SK-N-SH treated with all-trans-retinoic acid at 6 μM for 48 hours (cell line): ENCODE data around the gene OLR1.
A peak's percentile ranks its signal among the peaks of the same experiment; 100 is the strongest.

Experiments
- ATAC-seq: fragments of 200-7000 bp; cut with Tn5 transposase; 3 replicates; pipeline ENCODE4 v1.9.1; 2020; ENCODE audit warnings: mild to moderate bottlenecking, moderate library complexity
- ARNTL ChIP-seq: fragments of 450-650 bp; formaldehyde crosslinking; IDR thresholded peaks from 2 replicates; pipeline ENCODE4 v1.5.0; 2020; ENCODE audit warnings: low read depth, mild to moderate bottlenecking, moderate library complexity, borderline replicate concordance
- BACH2 ChIP-seq: fragments of 250-450 bp; sonication (Bioruptor Pico); IDR thresholded peaks from 2 replicates; pipeline ENCODE4 v1.9.0; 2021; ENCODE audit warnings: mild to moderate bottlenecking, borderline replicate concordance
- CREB5 ChIP-seq: fragments of 250-450 bp; sonication (Bioruptor Pico); IDR thresholded peaks from 2 replicates; pipeline ENCODE4 v1.5.1; 2020; ENCODE audit warnings: low read depth, mild to moderate bottlenecking, moderate library complexity
- CSDC2 ChIP-seq: fragments of 250-450 bp; sonication (Bioruptor Pico); IDR thresholded peaks from 2 replicates; pipeline ENCODE4 v1.5.0; 2020; ENCODE audit warnings: mild to moderate bottlenecking, moderate library complexity
- ESRRG ChIP-seq: fragments of 250-450 bp; sonication (Bioruptor Pico); IDR thresholded peaks from 2 replicates; pipeline ENCODE4 v1.6.1; 2021; ENCODE audit warnings: mild to moderate bottlenecking
- GLIS3 ChIP-seq: fragments of 250-450 bp; sonication (Bioruptor Pico); IDR thresholded peaks from 2 replicates; pipeline ENCODE4 v1.5.0; 2020; ENCODE audit warnings: mild to moderate bottlenecking, moderate library complexity
- ISL1 ChIP-seq: fragments of 250-450 bp; sonication (Bioruptor Pico); IDR thresholded peaks from 2 replicates; pipeline ENCODE4 v2.1.2; 2022; ENCODE audit warnings: mild to moderate bottlenecking, moderate library complexity
- PPARA ChIP-seq: fragments of 250-450 bp; sonication (Bioruptor Pico); IDR thresholded peaks from 2 replicates; pipeline ENCODE4 v1.5.0; 2020; ENCODE audit warnings: mild to moderate bottlenecking, borderline replicate concordance
- SNAI2 ChIP-seq: fragments of 250-450 bp; sonication (Bioruptor Pico); IDR thresholded peaks from 2 replicates; pipeline ENCODE4 v1.5.0; 2020; ENCODE audit warnings: mild to moderate bottlenecking, moderate library complexity
- TCF4 ChIP-seq: fragments of 250-450 bp; sonication (Bioruptor Pico); IDR thresholded peaks from 2 replicates; pipeline ENCODE4 v1.8.0; 2021; ENCODE audit warnings: mild to moderate bottlenecking, moderate library complexity, borderline replicate concordance
- ZC3H10 ChIP-seq: fragments of 250-450 bp; sonication (Bioruptor Pico); IDR thresholded peaks from 2 replicates; pipeline ENCODE4 v1.5.1; 2021; ENCODE audit warnings: mild to moderate bottlenecking, moderate library complexity
- ZFP3 ChIP-seq: fragments of 250-450 bp; sonication (Bioruptor Pico); IDR thresholded peaks from 2 replicates; pipeline ENCODE4 v1.5.0; 2020; ENCODE audit warnings: mild to moderate bottlenecking, moderate library complexity
- ZFP30 ChIP-seq: fragments of 450-650 bp; formaldehyde crosslinking; IDR thresholded peaks from 2 replicates; pipeline ENCODE4 v1.5.0; 2022; ENCODE audit warnings: mild to moderate bottlenecking, moderate library complexity
- ZNF565 ChIP-seq: fragments of 450-650 bp; formaldehyde crosslinking; conservative IDR thresholded peaks from 2 replicates; pipeline ENCODE4 v1.5.0; 2020; ENCODE audit warnings: low read depth, mild to moderate bottlenecking, moderate library complexity
- ZNF8 ChIP-seq: fragments of 450-650 bp; formaldehyde crosslinking; IDR thresholded peaks from 2 replicates; pipeline ENCODE4 v1.5.0; 2020; ENCODE audit warnings: mild to moderate bottlenecking, moderate library complexity
- TF ChIP-seq, protein P1 (sequence below): fragments of 250-450 bp; sonication (Bioruptor Pico); IDR thresholded peaks from 2 replicates; pipeline ENCODE4 v1.5.1; 2021; ENCODE audit warnings: mild to moderate bottlenecking, moderate library complexity
- TF ChIP-seq, protein P2 (sequence below): fragments of 250-450 bp; sonication (Bioruptor Pico); IDR thresholded peaks from 2 replicates; pipeline ENCODE4 v1.5.0; 2020; ENCODE audit warnings: mild to moderate bottlenecking, moderate library complexity
- TF ChIP-seq, protein P3 (sequence below): fragments of 250-450 bp; sonication (Bioruptor Pico); IDR thresholded peaks from 2 replicates; pipeline ENCODE4 v1.8.0; 2020; ENCODE audit warnings: mild to moderate bottlenecking, moderate library complexity, borderline replicate concordance
- TF ChIP-seq, protein P4 (sequence below): fragments of 250-450 bp; sonication (Bioruptor Pico); IDR thresholded peaks from 2 replicates; pipeline ENCODE4 v1.8.0; 2021; ENCODE audit warnings: low read depth, mild to moderate bottlenecking, moderate library complexity, borderline replicate concordance

Gene OLR1

GRCh38 chr12:10147714-10148403 is 24.1 kb downstream of the OLR1 start:
- no peak for ATAC-seq
- TF ChIP-seq ZFP3 (CRISPR knock-in tag), result no peak
- TF ChIP-seq, protein P1, sequence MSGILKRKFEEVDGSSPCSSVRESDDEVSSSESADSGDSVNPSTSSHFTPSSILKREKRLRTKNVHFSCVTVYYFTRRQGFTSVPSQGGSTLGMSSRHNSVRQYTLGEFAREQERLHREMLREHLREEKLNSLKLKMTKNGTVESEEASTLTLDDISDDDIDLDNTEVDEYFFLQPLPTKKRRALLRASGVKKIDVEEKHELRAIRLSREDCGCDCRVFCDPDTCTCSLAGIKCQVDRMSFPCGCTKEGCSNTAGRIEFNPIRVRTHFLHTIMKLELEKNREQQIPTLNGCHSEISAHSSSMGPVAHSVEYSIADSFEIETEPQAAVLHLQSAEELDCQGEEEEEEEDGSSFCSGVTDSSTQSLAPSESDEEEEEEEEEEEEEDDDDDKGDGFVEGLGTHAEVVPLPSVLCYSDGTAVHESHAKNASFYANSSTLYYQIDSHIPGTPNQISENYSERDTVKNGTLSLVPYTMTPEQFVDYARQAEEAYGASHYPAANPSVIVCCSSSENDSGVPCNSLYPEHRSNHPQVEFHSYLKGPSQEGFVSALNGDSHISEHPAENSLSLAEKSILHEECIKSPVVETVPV, result no peak
- TF ChIP-seq ZC3H10, result no peak
- no peak for TF ChIP-seq ZNF565
- TF ChIP-seq, protein P2, sequence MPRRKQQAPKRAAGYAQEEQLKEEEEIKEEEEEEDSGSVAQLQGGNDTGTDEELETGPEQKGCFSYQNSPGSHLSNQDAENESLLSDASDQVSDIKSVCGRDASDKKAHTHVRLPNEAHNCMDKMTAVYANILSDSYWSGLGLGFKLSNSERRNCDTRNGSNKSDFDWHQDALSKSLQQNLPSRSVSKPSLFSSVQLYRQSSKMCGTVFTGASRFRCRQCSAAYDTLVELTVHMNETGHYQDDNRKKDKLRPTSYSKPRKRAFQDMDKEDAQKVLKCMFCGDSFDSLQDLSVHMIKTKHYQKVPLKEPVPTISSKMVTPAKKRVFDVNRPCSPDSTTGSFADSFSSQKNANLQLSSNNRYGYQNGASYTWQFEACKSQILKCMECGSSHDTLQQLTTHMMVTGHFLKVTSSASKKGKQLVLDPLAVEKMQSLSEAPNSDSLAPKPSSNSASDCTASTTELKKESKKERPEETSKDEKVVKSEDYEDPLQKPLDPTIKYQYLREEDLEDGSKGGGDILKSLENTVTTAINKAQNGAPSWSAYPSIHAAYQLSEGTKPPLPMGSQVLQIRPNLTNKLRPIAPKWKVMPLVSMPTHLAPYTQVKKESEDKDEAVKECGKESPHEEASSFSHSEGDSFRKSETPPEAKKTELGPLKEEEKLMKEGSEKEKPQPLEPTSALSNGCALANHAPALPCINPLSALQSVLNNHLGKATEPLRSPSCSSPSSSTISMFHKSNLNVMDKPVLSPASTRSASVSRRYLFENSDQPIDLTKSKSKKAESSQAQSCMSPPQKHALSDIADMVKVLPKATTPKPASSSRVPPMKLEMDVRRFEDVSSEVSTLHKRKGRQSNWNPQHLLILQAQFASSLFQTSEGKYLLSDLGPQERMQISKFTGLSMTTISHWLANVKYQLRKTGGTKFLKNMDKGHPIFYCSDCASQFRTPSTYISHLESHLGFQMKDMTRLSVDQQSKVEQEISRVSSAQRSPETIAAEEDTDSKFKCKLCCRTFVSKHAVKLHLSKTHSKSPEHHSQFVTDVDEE (CRISPR knock-in tag), result no peak
- TF ChIP-seq GLIS3 (CRISPR knock-in tag), result no peak
- TF ChIP-seq ZNF8 (CRISPR knock-in tag), result no peak
- no peak for TF ChIP-seq ESRRG (CRISPR knock-in tag)
- no peak for TF ChIP-seq CSDC2 (CRISPR knock-in tag)
- TF ChIP-seq ARNTL (CRISPR knock-in tag), result no peak
- no peak for TF ChIP-seq BACH2 (CRISPR knock-in tag)
- no peak for TF ChIP-seq SNAI2 (CRISPR knock-in tag)
- TF ChIP-seq, protein P3, sequence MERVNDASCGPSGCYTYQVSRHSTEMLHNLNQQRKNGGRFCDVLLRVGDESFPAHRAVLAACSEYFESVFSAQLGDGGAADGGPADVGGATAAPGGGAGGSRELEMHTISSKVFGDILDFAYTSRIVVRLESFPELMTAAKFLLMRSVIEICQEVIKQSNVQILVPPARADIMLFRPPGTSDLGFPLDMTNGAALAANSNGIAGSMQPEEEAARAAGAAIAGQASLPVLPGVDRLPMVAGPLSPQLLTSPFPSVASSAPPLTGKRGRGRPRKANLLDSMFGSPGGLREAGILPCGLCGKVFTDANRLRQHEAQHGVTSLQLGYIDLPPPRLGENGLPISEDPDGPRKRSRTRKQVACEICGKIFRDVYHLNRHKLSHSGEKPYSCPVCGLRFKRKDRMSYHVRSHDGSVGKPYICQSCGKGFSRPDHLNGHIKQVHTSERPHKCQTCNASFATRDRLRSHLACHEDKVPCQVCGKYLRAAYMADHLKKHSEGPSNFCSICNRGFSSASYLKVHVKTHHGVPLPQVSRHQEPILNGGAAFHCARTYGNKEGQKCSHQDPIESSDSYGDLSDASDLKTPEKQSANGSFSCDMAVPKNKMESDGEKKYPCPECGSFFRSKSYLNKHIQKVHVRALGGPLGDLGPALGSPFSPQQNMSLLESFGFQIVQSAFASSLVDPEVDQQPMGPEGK (CRISPR knock-in tag), result no peak
- TF ChIP-seq TCF4 (CRISPR knock-in tag), result no peak

DNA sequence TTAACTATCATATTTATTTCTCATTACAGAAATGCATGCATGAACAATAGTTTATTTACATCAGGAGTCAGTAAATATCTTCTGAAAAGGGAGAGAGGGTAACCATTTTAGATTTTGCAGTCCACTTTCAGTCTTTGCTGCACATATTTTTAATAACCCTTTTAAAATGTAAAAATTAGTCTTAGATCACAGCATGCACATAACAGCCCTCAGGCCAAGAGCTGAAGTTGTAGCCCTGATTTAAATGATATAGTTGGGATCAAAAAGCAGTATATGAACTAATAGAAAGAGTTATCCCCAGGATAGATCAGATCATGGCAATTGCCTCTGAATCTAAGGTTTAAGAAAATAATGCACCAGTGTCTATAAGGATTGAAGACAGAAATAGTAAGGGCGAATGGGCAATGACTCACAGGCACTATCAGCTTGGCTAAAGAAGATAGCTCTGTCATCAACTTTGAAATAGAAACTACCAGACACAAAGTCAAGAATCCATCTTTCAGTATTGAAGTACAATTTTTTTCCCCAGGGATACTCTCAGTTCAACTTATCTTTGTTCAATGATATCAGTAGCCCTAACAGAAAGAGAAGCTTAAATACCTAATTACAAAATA is 28.8 kb downstream of the OLR1 start:
- TF ChIP-seq ISL1, result no peak
- TF ChIP-seq, protein P4, sequence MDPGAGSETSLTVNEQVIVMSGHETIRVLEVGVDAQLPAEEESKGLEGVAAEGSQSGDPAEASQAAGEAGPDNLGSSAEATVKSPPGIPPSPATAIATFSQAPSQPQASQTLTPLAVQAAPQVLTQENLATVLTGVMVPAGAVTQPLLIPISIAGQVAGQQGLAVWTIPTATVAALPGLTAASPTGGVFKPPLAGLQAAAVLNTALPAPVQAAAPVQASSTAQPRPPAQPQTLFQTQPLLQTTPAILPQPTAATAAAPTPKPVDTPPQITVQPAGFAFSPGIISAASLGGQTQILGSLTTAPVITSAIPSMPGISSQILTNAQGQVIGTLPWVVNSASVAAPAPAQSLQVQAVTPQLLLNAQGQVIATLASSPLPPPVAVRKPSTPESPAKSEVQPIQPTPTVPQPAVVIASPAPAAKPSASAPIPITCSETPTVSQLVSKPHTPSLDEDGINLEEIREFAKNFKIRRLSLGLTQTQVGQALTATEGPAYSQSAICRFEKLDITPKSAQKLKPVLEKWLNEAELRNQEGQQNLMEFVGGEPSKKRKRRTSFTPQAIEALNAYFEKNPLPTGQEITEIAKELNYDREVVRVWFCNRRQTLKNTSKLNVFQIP (CRISPR knock-in tag), result no peak
- TF ChIP-seq ZC3H10, result no peak
- TF ChIP-seq PPARA (CRISPR knock-in tag), result no peak
- no peak for ATAC-seq

DNA sequence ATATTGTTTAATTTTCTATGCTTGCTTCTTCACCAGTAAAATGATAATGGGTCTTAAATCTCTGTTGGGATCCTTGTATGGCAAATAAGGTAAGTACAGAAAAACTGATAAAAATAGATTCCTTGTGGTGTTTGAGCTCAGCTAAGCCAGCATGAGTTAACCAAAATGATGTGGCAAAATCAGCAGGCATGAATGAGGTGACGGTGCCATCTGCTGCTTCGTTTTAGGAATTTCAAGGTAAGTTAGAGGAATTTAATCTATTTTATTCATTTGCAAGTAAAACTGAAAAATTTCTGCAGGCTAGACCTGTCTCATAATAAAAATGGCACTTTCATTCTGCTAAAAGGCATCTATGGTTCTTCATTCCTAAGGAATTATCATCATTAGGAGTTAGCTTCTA is 31.9 kb downstream of the OLR1 start:
- ATAC-seq, result 0 out of 3 replicates have a peak, but pooled peaks have one; percentile 20
- no peak for TF ChIP-seq PPARA (CRISPR knock-in tag)
- no peak for TF ChIP-seq ZFP3 (CRISPR knock-in tag)
- TF ChIP-seq ZFP30, result no peak
- TF ChIP-seq ZC3H10, result no peak
- TF ChIP-seq, protein P3 (CRISPR knock-in tag), result no peak
- no peak for TF ChIP-seq GLIS3 (CRISPR knock-in tag)
- no peak for TF ChIP-seq BACH2 (CRISPR knock-in tag)
- TF ChIP-seq SNAI2 (CRISPR knock-in tag), result no peak
- TF ChIP-seq, protein P4 (CRISPR knock-in tag), result no peak
- no peak for TF ChIP-seq ESRRG (CRISPR knock-in tag)
- TF ChIP-seq TCF4 (CRISPR knock-in tag), result no peak
- TF ChIP-seq, protein P2 (CRISPR knock-in tag), result no peak
- TF ChIP-seq CSDC2 (CRISPR knock-in tag), result no peak
- TF ChIP-seq CREB5, result no peak
- TF ChIP-seq ZNF565, result no peak
